Endothelial cell of umbilical vein (primary cell): ENCODE data around the gene IFIT5. TPM values are rescaled to one million over a fixed set of nuclear protein-coding genes. Genes with fewer than 3 reads are reported as not detected.

Experiments used
- BruUV-seq: library from RNA; stranded (reverse); fragments of 400-500 nt; replicated peaks from 2 replicates; lab custom pipeline; 2021; lab: Mats Ljungman, UMichigan
- CTCF ChIA-PET: fragments of 300-600, 350-600 bp; sonication (Branson Sonifier 250); formaldehyde crosslinking; loops from one replicate; lab custom pipeline; 2021; ENCODE audit warnings: antibody characterized with exemption, inconsistent platforms; lab: Charles Lee
- POLR2A ChIA-PET: fragments of 300-600, 350-600 bp; sonication (Branson Sonifier 250); formaldehyde crosslinking; loops from one replicate; lab custom pipeline; 2021; ENCODE audit warnings: antibody characterized with exemption, inconsistent platforms; lab: Charles Lee
- DNase-seq: peaks from one replicate; pipeline ENCODE4 v3.0.0-alpha.2; 2011; ENCODE audit warnings: low read depth, low spot score
- FAIRE-seq: peaks from 2 replicates; lab custom pipeline; 2011; peaks lifted over from hg19 to GRCh38; lab: Jason Lieb, UNC
- H2AFZ ChIP-seq: 2 replicates; pipeline ENCODE4 v1.6.0; 2012; ENCODE audit warnings: low read depth, low read length, control low read depth, inconsistent platforms
- H3K27ac ChIP-seq: 2 replicates; pipeline ENCODE4 v1.5.1; 2011; ENCODE audit warnings: low read depth, mild to moderate bottlenecking, control low read depth, low read length, moderate library complexity; ENCODE audit not compliant: insufficient read depth
- H3K27me3 ChIP-seq, 2 experiments: 2 replicates each; pipeline versions ENCODE4 v1.6.0 to v1.6.1; 2011; ENCODE audit warnings: low read length in 2 of 2, mixed read lengths in 1 of 2; ENCODE audit not compliant: control insufficient read depth in 2 of 2, insufficient read depth in 2 of 2
- H3K36me3 ChIP-seq, 2 experiments: 2 replicates in 1 of 2; 3 replicates in 1 of 2; pipeline ENCODE4 v1.5.1; 2011; ENCODE audit warnings: low read length in 2 of 2, mild to moderate bottlenecking in 1 of 2, moderate library complexity in 1 of 2; ENCODE audit not compliant: control insufficient read depth in 2 of 2, insufficient read depth in 2 of 2; ENCODE audit errors: extremely low read depth in 1 of 2
- H3K4me1 ChIP-seq: 3 replicates; pipeline ENCODE4 v1.5.1; 2011; ENCODE audit warnings: mild to moderate bottlenecking, low read length; ENCODE audit not compliant: control insufficient read depth, insufficient read depth; ENCODE audit errors: extremely low read depth
- H3K4me2 ChIP-seq: 2 replicates; pipeline ENCODE4 v1.6.1; 2011; ENCODE audit warnings: low read length, control low read depth, mixed read lengths; ENCODE audit not compliant: insufficient read depth
- H3K4me3 ChIP-seq, 3 experiments: fragments of 200-600 bp in 1 of 3; sonication (generic), shearing (Covaris generic) in 1 of 3; replicated peaks in 1 of 3; 2 replicates each; pipeline ENCODE4 v1.5.1; 2011 to 2016; ENCODE audit warnings: control low read depth in 3 of 3, low read length in 3 of 3, mild to moderate bottlenecking in 2 of 3, inconsistent platforms in 1 of 3, low read depth in 1 of 3, moderate library complexity in 1 of 3; ENCODE audit not compliant: insufficient read depth in 1 of 3
- H3K79me2 ChIP-seq: 2 replicates; pipeline ENCODE4 v1.6.0; 2012; ENCODE audit warnings: low read length, inconsistent platforms; ENCODE audit not compliant: control insufficient read depth, insufficient read depth
- H3K9ac ChIP-seq: replicated peaks from 2 replicates; pipeline ENCODE3; 2011; ENCODE audit warnings: low read length, control low read depth; ENCODE audit not compliant: insufficient read depth; ENCODE audit errors: extremely low read depth
- H3K9me1 ChIP-seq: replicated peaks from 3 replicates; pipeline ENCODE4 v1.6.0; 2011; ENCODE audit warnings: mild to moderate bottlenecking, low read length; ENCODE audit not compliant: control insufficient read depth, insufficient read depth; ENCODE audit errors: extremely low read depth
- H3K9me3 ChIP-seq: replicated peaks from 2 replicates; pipeline ENCODE4 v1.5.1; 2012; ENCODE audit warnings: low read length, inconsistent platforms; ENCODE audit not compliant: control insufficient read depth, insufficient read depth
- H4K20me1 ChIP-seq: replicated peaks from 2 replicates; pipeline ENCODE3; 2011; ENCODE audit warnings: mild to moderate bottlenecking, low read length; ENCODE audit not compliant: control insufficient read depth, insufficient read depth; ENCODE audit errors: extremely low read depth
- CTCF ChIP-seq, 2 donors: IDR thresholded peaks; 1 replicate in 1 of 2; 2 replicates in 1 of 2; pipeline ENCODE4 v1.5.1; 2011; ENCODE audit warnings: low read length in 2 of 2, mild to moderate bottlenecking in 2 of 2, moderate library complexity in 2 of 2, control low read depth in 1 of 2, inconsistent platforms in 1 of 2, low read depth in 1 of 2; ENCODE audit not compliant: insufficient read depth in 1 of 2; ENCODE audit errors: extremely low read depth in 1 of 2
- EZH2 ChIP-seq: IDR thresholded peaks from 2 replicates; pipeline ENCODE4 v1.6.1; 2012; ENCODE audit warnings: borderline replicate concordance, low read depth, mild to moderate bottlenecking, moderate library complexity, low read length, inconsistent platforms; ENCODE audit not compliant: severe bottlenecking
- GATA2 ChIP-seq: IDR thresholded peaks from 2 replicates; pipeline ENCODE4 v1.7.0; 2011; ENCODE audit warnings: low read depth, mild to moderate bottlenecking, moderate library complexity, mixed read lengths, low read length; ENCODE audit not compliant: insufficient read length, insufficient read depth
- POLR2AphosphoS5 ChIP-seq: IDR thresholded peaks from 2 replicates; pipeline ENCODE4 v1.6.1; 2012; ENCODE audit warnings: low read depth, mild to moderate bottlenecking, control low read depth, low read length, moderate library complexity; ENCODE audit not compliant: insufficient read depth
- dilution Hi-C: fragments of 300-500 bp; cut with MboI; formaldehyde crosslinking; loops from one replicate; pipeline ENCODE4 v1.15.0; 2019; ENCODE audit warnings: low sequenced_read_pairs; ENCODE audit not compliant: extremely low pct_ligation_motif_present
- intact Hi-C: fragments of 100-400 bp; cut with micrococcal nuclease; formaldehyde crosslinking; loops from one replicate; pipeline ENCODE4 v1.10.0; 2022
- polyA plus RNA-seq, 4 experiments: library from polyadenylated mRNA; depleted of rRNA in 3 of 4; stranded (reverse) in 3 of 4; unstranded in 1 of 4; fragments of >200 nt; gene quantifications; 2 replicates each; pipeline versions ENCODE4 v1.2.1 to v1.2.3, GENCODE V29; 2011 to 2012; ENCODE audit warnings: missing spikeins in 1 of 4
- total RNA-seq: library from RNA; stranded (reverse); gene quantifications from 2 replicates; pipeline ENCODE4 v1.2.3, GENCODE V29; 2021
- TF ChIP-seq, protein P1 (sequence below): IDR thresholded peaks from 2 replicates; pipeline ENCODE4 v1.6.1; 2011; ENCODE audit not compliant: insufficient read depth, insufficient read length

Gene IFIT5
- total and polyA plus RNA-seq, 2 donors (not counting 3 experiments of a cell fraction or from before 2014, with no cell fraction given), result 1.0 to 3.2 TPM

DNA sequence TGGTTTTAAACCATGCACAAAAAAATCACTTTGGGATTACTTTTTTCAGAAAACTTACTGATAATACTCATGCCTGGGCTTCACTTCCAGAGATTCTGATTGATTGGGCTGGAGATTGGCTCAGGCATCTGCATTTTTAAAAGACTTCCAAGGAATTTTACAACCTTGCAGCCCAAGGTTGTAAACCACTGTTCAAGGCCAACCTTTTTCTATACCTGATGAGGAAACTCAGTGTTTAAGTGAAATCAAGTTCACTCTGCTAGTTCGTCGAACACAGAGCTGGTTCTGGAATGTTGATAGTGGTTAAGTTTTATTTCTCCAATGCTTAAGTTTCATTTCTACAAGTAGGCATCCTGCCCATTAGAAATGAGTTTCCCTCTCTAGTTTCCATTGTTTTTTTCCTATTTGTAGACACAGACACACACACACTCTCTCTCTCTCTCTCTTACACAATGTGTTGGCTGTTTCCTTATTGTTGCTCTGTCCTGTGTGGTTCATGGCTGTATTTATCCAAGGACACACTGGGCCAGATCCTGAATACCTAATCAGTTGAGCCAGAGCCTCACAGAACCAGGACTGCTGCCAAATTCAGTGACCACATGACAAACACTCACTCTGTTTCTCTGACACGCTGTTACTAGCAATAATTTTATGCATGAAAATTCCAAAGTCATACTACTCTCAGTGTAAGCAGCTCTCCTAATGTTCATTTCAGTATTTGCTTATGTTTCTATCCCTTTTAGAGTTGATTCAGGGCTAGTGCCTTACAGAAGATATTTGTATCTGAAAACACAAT is 40.3 kb upstream of the IFIT5 start:
- CTCF ChIA-PET, result interaction anchor here (1.0 to 1.3 kb wide), 2 partner anchors 72 to 116 kb away, joined by 3 read pairs; partner anchors contain the start of gene IFIT2
- POLR2A ChIA-PET, result interaction anchor here (0.7 kb wide), 1 partner anchor 72 kb away, joined by 3 read pairs; the partner anchor contains the start of gene IFIT2
- Histone ChIP-seq H4K20me1 (no peaks in the 10 kb centered on the region), H3K9me3 (no peaks in the 10 kb centered on the region), H3K9me1 (no peaks in the 10 kb centered on the region), H3K79me2 (no peaks in the 10 kb centered on the region), H3K4me3 (no peak overlapping the region), H3K36me3 (no peaks in the 10 kb centered on the region), H3K4me1 (peaks cover 11% of the 10 kb centered on the region), H3K27me3 (peaks cover 6 to 9% of the 10 kb centered on the region in 2 experiments), H3K27ac (no peak overlapping the region), H3K4me2 (peak overlapping the region; percentile 37), H3K9ac (no peak overlapping the region), H2AFZ (no peak overlapping the region)
- no TSS peak for BruUV-seq
- DNase-seq (peak; percentile 99), FAIRE-seq (peak; percentile 90)
- dilution Hi-C loops, result no loop called here
- intact Hi-C loops, result no loop called here
- TF ChIP-seq POLR2AphosphoS5, result no peak
- TF ChIP-seq, protein P1, sequence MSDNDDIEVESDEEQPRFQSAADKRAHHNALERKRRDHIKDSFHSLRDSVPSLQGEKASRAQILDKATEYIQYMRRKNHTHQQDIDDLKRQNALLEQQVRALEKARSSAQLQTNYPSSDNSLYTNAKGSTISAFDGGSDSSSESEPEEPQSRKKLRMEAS, result peak; percentile 42

- Histone ChIP-seq H3K9me3 (no peaks in the 10 kb centered on the region), H3K9ac (no peak overlapping the region), H3K4me2 (no peak overlapping the region), H3K9me1 (no peaks in the 10 kb centered on the region), H4K20me1 (no peaks in the 10 kb centered on the region), H3K4me1 (peaks cover 11% of the 10 kb centered on the region), H3K27me3 (peaks cover 6 to 8% of the 10 kb centered on the region in 2 experiments), H3K79me2 (no peaks in the 10 kb centered on the region), H3K36me3 (no peaks in the 10 kb centered on the region), H3K4me3 (no peak overlapping the region), H3K27ac (no peak overlapping the region), H2AFZ (no peak overlapping the region)
- dilution Hi-C loops (no loop called here), intact Hi-C loops (no loop called here)
- DNase-seq, result peak; percentile 56
- TF ChIP-seq GATA2, result no peak
- no peak for TF ChIP-seq CTCF (IDR thresholded peaks at IDR 0.05; ENCODE audit: extremely low read depth in 1 of 2, insufficient read depth in 1 of 2, low read depth in 1 of 2, low read length in 2 of 2)
- no peak for TF ChIP-seq EZH2
- BruUV-seq, result no TSS peak
- FAIRE-seq, result no peak
- ChIA-PET CTCF (interaction anchor here (1.0 to 1.3 kb wide), 2 partner anchors 72 to 117 kb away, joined by 3 read pairs; partner anchors contain the start of gene IFIT2), POLR2A (no interaction called here)
Measured at GRCh38 chr10:89374713-89375141, 39.6 kb upstream of the IFIT5 start.
